GM12878 (cell line): ENCODE data around the gene LIPE. TPM values are rescaled to one million over a fixed set of nuclear protein-coding genes. Genes with fewer than 3 reads are reported as not detected.

Experiments
- ATF3 ChIP-seq: IDR thresholded peaks from 2 replicates; pipeline ENCODE4 v1.6.1; 2011; ENCODE audit warnings: low read depth, mild to moderate bottlenecking, low read length, moderate library complexity, borderline replicate concordance; ENCODE audit errors: extremely low read depth
- BMI1 ChIP-seq: fragments of 450-650 bp; IDR thresholded peaks from 2 replicates; pipeline ENCODE4 v1.6.1; 2016; ENCODE audit warnings: mild to moderate bottlenecking, moderate library complexity, borderline replicate concordance
- CHD4 ChIP-seq: fragments of 200-600 bp; sonication (generic); IDR thresholded peaks from 2 replicates; pipeline ENCODE4 v1.6.1; 2016; ENCODE audit warnings: mild to moderate bottlenecking
- CREB1 ChIP-seq: IDR thresholded peaks from 2 replicates; pipeline ENCODE4 v1.6.1; 2012; ENCODE audit warnings: low read depth, mild to moderate bottlenecking, inconsistent platforms
- FOS ChIP-seq: IDR thresholded peaks from 3 replicates; pipeline ENCODE4 v1.6.1; 2011; ENCODE audit warnings: borderline replicate concordance; ENCODE audit not compliant: insufficient read length; ENCODE audit errors: extremely low read depth
- JUND ChIP-seq: IDR thresholded peaks from 2 replicates; pipeline ENCODE4 v1.6.1; 2012; ENCODE audit warnings: low read depth, mild to moderate bottlenecking, low read length, improper control_type of control experiment, moderate library complexity
- MEF2B ChIP-seq: fragments of 450-650 bp; IDR thresholded peaks from 2 replicates; pipeline ENCODE4 v1.6.1; 2018; ENCODE audit warnings: mild to moderate bottlenecking, moderate library complexity; ENCODE audit not compliant: partially characterized antibody, poor library complexity, severe bottlenecking
- MTA2 ChIP-seq: fragments of 450-650 bp; IDR thresholded peaks from 2 replicates; pipeline ENCODE4 v1.6.1; 2016; ENCODE audit warnings: low read depth, mild to moderate bottlenecking, moderate library complexity
- NFYB ChIP-seq: IDR thresholded peaks from 2 replicates; pipeline ENCODE4 v1.6.1; 2011; ENCODE audit warnings: low read depth, mild to moderate bottlenecking, low read length, improper control_type of control experiment, moderate library complexity; ENCODE audit not compliant: insufficient read depth
- NKRF ChIP-seq: fragments of 450-650 bp; conservative IDR thresholded peaks from 2 replicates; pipeline ENCODE4 v1.6.1; 2017; ENCODE audit warnings: mild to moderate bottlenecking, moderate library complexity
- NR2F1 ChIP-seq: fragments of 450-650 bp; conservative IDR thresholded peaks from 2 replicates; pipeline ENCODE4 v1.6.1; 2017; ENCODE audit warnings: mild to moderate bottlenecking
- PAX8 ChIP-seq: fragments of 450-650 bp; IDR thresholded peaks from 2 replicates; pipeline ENCODE4 v1.6.1; 2017; ENCODE audit warnings: mild to moderate bottlenecking, moderate library complexity
- SIX5 ChIP-seq: IDR thresholded peaks from 2 replicates; pipeline ENCODE4 v1.6.1; 2011; ENCODE audit warnings: mild to moderate bottlenecking, low read depth, low read length, moderate library complexity; ENCODE audit not compliant: severe bottlenecking
- SKIL ChIP-seq: fragments of 450-650 bp; IDR thresholded peaks from 2 replicates; pipeline ENCODE4 v1.6.1; 2017; ENCODE audit warnings: mild to moderate bottlenecking, low read depth, inconsistent platforms; ENCODE audit not compliant: poor library complexity, severe bottlenecking
- SMAD5 ChIP-seq: IDR thresholded peaks from 2 replicates; pipeline ENCODE4 v1.6.1; 2016; ENCODE audit warnings: antibody characterized with exemption, low read depth
- SRF ChIP-seq, 2 experiments: IDR thresholded peaks; 2 replicates each; pipeline ENCODE4 v1.6.1; 2011; ENCODE audit warnings: low read depth in 2 of 2, low read length in 2 of 2, mild to moderate bottlenecking in 1 of 2, moderate library complexity in 1 of 2
- USF1 ChIP-seq: IDR thresholded peaks from 2 replicates; pipeline ENCODE4 v1.6.1; 2011; ENCODE audit warnings: borderline replicate concordance, low read depth, mild to moderate bottlenecking, moderate library complexity, mixed read lengths, low read length; ENCODE audit not compliant: insufficient read depth; ENCODE audit errors: extremely low read length
- YY1 ChIP-seq: IDR thresholded peaks from 2 replicates; pipeline ENCODE4 v1.6.1; 2011; ENCODE audit warnings: low read depth, mild to moderate bottlenecking, low read length
- ZBED1 ChIP-seq: IDR thresholded peaks from 2 replicates; pipeline ENCODE4 v1.6.1; 2016; ENCODE audit warnings: borderline replicate concordance
- ZBTB40 ChIP-seq: fragments of 450-650 bp; IDR thresholded peaks from 2 replicates; pipeline ENCODE4 v1.6.1; 2016; ENCODE audit warnings: mild to moderate bottlenecking, moderate library complexity, borderline replicate concordance
- ZNF24 ChIP-seq: fragments of 450-650 bp; IDR thresholded peaks from 2 replicates; pipeline ENCODE4 v1.6.1; 2017; ENCODE audit warnings: antibody characterized with exemption, mild to moderate bottlenecking
- polyA plus RNA-seq, 11 experiments: library from polyadenylated mRNA; depleted of rRNA in 4 of 11; unstranded in 6 of 11; stranded (reverse) in 5 of 11; fragments of >200 nt; fragmentation: Nextera tagmentation in 4 of 11; fragmentation: Illumina TruSeq in 1 of 11; extraction: Ambion mirVana in 4 of 11; extraction: Trizol in 1 of 11; gene quantifications; 1 replicate in 1 of 11; 2 replicates in 10 of 11; pipeline versions ENCODE4 v1.2.1 to v1.2.3, GENCODE V29; 2011 to 2016; ENCODE audit warnings: inconsistent platforms in 2 of 11, missing spikeins in 2 of 11, low read depth in 1 of 11
- total RNA-seq, 4 experiments: library from RNA; depleted of rRNA in 3 of 4; stranded (reverse); fragments of >200 nt in 3 of 4; fragmentation: Illumina TruSeq in 1 of 4; extraction: Trizol in 1 of 4; gene quantifications; 2 replicates each; pipeline versions ENCODE4 v1.2.1 to v1.2.3, GENCODE V29; 2013 to 2021

Gene LIPE
- total and polyA plus RNA-seq, 10 of the 15 experiments (the other 5 are each of a cell fraction or from before 2014, with no cell fraction given) = 0.02 to 33.3 (median 9.5) TPM

- TF ChIP-seq CHD4 (no peak), FOS (no peak), SMAD5 (no peak), BMI1 (no peak), NR2F1 (peak; percentile 92), YY1 (peak; percentile 71), SIX5 (no peak), NKRF (no peak), SKIL (peak; percentile 48), ZBED1 (no peak), JUND (no peak), NFYB (no peak), PAX8 (no peak), USF1 (no peak), MEF2B (no peak), ZBTB40 (no peak), CREB1 (peak; percentile 69), SRF (IDR thresholded peaks at IDR 0.05; ENCODE audit: low read depth in 2 of 2, low read length in 2 of 2) (no peak), ZNF24 (0 out of 2 replicates have a peak, but pooled peaks have one; percentile 5), MTA2 (peak; percentile 40; the same call in 1 of the 2 replicates), ATF3 (no peak)
Observed at GRCh38 chr19:42450314-42450934, 23.2 kb upstream of the LIPE start (continued).
